ENCODE data around the gene FMN1.

The FMN1 gene

DNA sequence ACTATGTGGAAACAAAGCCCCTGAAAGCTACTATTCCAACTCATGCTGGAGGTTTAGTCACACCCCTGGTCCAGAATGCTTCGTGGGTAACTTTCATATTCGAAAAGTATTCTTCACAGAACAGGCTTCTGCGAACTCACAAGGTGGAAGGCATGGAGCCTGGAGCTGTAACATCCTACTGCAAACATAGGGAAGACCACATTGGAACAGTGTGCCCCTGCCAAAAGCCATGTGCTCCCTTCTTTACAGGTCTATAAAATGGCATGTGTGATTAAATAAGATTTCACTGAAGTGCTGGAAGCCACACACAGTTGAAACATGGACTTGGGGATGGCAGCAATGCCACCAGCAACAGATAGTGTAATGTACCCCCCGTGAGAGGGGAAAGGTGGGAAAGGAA is 370.8 kb downstream of the FMN1 start:
- 93 to 94% methylated on average over 4 of the region's 4 CpGs for WGBS, 2 experiments
- Histone ChIP-seq H3K4me3 (ENCODE audit: insufficient read depth, low read depth, low read length) (no peak overlapping the region), H3K9me3 (ENCODE audit: control insufficient read depth, low read length) (no peaks in the 10 kb centered on the region), H3K36me3 (ENCODE audit: control insufficient read depth, insufficient read depth, low read length) (no peaks in the 10 kb centered on the region), H3K4me1 (ENCODE audit: control insufficient read depth, insufficient read depth, low read length) (no peaks in the 10 kb centered on the region), H3K27me3 (ENCODE audit: control insufficient read depth, insufficient read depth, low read length, poor library complexity, severe bottlenecking) (no peaks in the 10 kb centered on the region), H3K27ac (ENCODE audit: insufficient read depth, low read depth, low read length, poor library complexity, severe bottlenecking) (no peak overlapping the region)

DNA sequence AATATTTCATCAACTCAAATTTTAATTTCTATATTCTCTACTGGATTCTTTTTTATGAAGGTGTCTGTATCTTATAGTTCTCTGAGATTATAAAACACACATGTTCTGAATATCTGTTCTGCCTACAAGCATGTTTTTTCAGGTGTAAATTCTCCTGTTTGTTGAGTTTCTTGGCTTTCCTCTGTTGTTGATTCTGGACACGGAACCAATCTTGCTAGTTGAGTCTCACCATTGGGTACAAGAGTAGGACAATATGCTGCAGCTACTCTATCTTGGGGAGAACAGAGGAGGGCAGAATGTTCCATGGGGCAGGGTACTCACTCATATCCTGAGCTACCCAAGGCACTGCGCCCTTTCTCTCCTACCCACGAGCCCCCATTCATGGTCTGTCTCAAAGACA is 371.8 kb downstream of the FMN1 start:
- no peaks in the 10 kb centered on the region for H3K9me3 ChIP-seq (ENCODE audit: control insufficient read depth, low read length)
- H3K4me3 ChIP-seq (ENCODE audit: insufficient read depth, low read depth, low read length) = no peak overlapping the region
- WGBS, 2 experiments = 86 to 93% methylated on average over 1 to 3 of the region's 3 CpGs
- no peaks in the 10 kb centered on the region for H3K27me3 ChIP-seq (ENCODE audit: control insufficient read depth, insufficient read depth, low read length, poor library complexity, severe bottlenecking)
- no peaks in the 10 kb centered on the region for H3K36me3 ChIP-seq (ENCODE audit: control insufficient read depth, insufficient read depth, low read length)
- H3K4me1 ChIP-seq (ENCODE audit: control insufficient read depth, insufficient read depth, low read length) = no peaks in the 10 kb centered on the region
- no peak overlapping the region for H3K27ac ChIP-seq (ENCODE audit: insufficient read depth, low read depth, low read length, poor library complexity, severe bottlenecking)

DNA sequence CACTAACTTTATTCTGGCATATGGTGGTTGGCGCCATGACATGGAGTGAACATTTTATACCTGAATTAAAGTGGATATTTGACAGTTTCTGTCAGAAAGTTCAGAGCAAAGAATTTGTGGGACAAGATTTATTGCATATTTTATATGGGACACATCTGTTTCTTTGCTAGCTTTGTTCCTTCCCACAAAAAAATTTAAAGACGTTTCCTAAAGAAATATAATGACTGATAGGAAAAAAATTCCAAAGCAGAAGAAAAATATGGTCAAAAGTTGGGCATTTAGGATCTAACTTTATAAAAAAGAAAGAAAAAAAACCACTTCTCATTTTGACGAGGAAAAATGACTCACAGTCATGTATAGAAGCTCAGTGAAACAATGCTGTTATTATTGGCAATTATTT is 375.1 kb downstream of the FMN1 start:
- 92 to 94% methylated on average over 1 of the region's 3 CpGs for WGBS, 2 experiments
- Histone ChIP-seq H3K27ac (ENCODE audit: insufficient read depth, low read depth, low read length, poor library complexity, severe bottlenecking) (no peak overlapping the region), H3K4me1 (ENCODE audit: control insufficient read depth, insufficient read depth, low read length) (no peaks in the 10 kb centered on the region), H3K27me3 (ENCODE audit: control insufficient read depth, insufficient read depth, low read length, poor library complexity, severe bottlenecking) (no peaks in the 10 kb centered on the region), H3K9me3 (ENCODE audit: control insufficient read depth, low read length) (no peaks in the 10 kb centered on the region), H3K4me3 (ENCODE audit: insufficient read depth, low read depth, low read length) (no peak overlapping the region), H3K36me3 (ENCODE audit: control insufficient read depth, insufficient read depth, low read length) (no peaks in the 10 kb centered on the region)

DNA sequence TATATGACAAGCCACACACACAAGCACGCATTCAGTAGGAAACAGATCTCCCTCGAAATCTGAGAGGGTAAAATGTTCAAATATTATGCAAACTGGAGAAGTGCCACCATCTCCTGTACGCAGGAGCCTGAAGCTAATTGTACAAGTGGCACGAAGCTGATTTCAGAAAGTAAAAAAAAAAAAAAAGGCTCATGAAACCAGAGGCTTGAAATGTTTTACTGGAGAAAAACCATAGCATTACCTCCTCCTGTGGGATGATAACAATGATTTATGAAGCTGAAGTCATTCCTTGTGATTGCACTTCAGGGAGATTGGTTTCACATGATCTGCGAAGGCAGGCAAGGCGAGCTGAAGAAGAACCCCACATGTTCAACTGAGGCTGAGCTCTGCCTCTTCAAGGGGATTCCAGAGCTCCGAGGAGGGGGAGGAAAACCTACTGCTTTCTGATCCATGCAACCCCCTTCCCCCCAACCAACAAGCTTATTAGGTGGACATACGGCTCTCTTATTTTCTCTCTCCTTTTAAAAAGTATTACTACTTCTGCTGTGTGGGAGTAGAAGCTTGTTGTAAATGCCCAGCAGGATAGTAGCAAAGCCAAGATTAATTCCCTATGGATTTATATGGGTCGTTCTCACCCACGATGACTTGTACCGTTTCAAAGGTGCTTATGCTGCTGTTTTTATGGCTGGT is 375.6 kb downstream of the FMN1 start:
- H3K4me1 ChIP-seq (ENCODE audit: control insufficient read depth, insufficient read depth, low read length) = no peaks in the 10 kb centered on the region
- H3K4me3 ChIP-seq (ENCODE audit: insufficient read depth, low read depth, low read length) = no peak overlapping the region
- H3K27ac ChIP-seq (ENCODE audit: insufficient read depth, low read depth, low read length, poor library complexity, severe bottlenecking) = no peak overlapping the region
- no peaks in the 10 kb centered on the region for H3K27me3 ChIP-seq (ENCODE audit: control insufficient read depth, insufficient read depth, low read length, poor library complexity, severe bottlenecking)
- WGBS, 2 experiments = 89 to 90% methylated on average over 10 of the region's 11 CpGs
- no peaks in the 10 kb centered on the region for H3K36me3 ChIP-seq (ENCODE audit: control insufficient read depth, insufficient read depth, low read length)
- no peaks in the 10 kb centered on the region for H3K9me3 ChIP-seq (ENCODE audit: control insufficient read depth, low read length)

DNA sequence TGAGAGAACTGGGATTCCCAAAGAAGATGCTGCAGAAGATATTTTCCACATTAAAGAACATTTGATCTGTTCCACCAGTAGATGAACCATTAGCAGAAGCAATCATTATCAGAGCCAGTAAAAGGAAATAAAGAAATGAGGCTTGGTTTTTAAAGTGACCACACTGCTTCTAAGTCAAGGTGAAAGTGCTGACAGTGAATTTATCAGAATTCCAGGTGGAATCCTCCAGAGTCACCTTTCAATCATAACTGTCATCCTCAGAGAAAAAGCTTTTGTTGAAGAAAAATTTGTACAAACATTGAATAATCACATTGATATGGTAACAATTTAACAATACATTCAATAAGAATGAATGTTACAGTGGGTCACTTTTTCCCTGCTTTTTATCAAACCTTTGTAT is 376.9 kb downstream of the FMN1 start:
- no peaks in the 10 kb centered on the region for H3K27me3 ChIP-seq (ENCODE audit: control insufficient read depth, insufficient read depth, low read length, poor library complexity, severe bottlenecking)
- no peaks in the 10 kb centered on the region for H3K36me3 ChIP-seq (ENCODE audit: control insufficient read depth, insufficient read depth, low read length)
- H3K27ac ChIP-seq (ENCODE audit: insufficient read depth, low read depth, low read length, poor library complexity, severe bottlenecking) = no peak overlapping the region
- H3K4me3 ChIP-seq (ENCODE audit: insufficient read depth, low read depth, low read length) = no peak overlapping the region
- no peaks in the 10 kb centered on the region for H3K4me1 ChIP-seq (ENCODE audit: control insufficient read depth, insufficient read depth, low read length)
- no peaks in the 10 kb centered on the region for H3K9me3 ChIP-seq (ENCODE audit: control insufficient read depth, low read length)

DNA sequence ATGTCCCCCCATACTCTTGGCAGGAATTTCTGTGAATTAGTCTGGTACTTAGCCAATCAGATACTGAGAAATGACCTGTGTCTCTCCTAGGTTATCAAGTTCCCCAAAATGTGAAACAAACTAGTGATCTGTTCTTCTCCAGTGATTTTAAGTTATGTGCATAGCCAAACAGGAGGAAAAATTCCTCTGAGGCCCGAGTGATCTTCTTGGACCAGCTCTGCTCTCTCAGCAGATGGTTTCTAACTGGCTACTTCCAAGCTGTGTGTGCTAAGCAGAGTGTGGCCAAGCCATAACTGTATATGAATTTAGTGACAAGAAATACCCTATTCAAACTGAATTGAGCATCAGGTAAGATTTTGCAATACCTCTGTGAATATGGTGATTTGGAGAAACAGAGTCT is 387.2 kb downstream of the FMN1 start:
- Histone ChIP-seq H3K27ac (ENCODE audit: insufficient read depth, low read depth, low read length, poor library complexity, severe bottlenecking) (no peak overlapping the region), H3K9me3 (ENCODE audit: control insufficient read depth, low read length) (no peaks in the 10 kb centered on the region), H3K4me1 (ENCODE audit: control insufficient read depth, insufficient read depth, low read length) (no peaks in the 10 kb centered on the region), H3K4me3 (ENCODE audit: insufficient read depth, low read depth, low read length) (no peak overlapping the region), H3K36me3 (ENCODE audit: control insufficient read depth, insufficient read depth, low read length) (no peaks in the 10 kb centered on the region), H3K27me3 (ENCODE audit: control insufficient read depth, insufficient read depth, low read length, poor library complexity, severe bottlenecking) (no peaks in the 10 kb centered on the region)
- WGBS, 2 experiments = 82 to 95% methylated on average over 1 of the region's 1 CpG

DNA sequence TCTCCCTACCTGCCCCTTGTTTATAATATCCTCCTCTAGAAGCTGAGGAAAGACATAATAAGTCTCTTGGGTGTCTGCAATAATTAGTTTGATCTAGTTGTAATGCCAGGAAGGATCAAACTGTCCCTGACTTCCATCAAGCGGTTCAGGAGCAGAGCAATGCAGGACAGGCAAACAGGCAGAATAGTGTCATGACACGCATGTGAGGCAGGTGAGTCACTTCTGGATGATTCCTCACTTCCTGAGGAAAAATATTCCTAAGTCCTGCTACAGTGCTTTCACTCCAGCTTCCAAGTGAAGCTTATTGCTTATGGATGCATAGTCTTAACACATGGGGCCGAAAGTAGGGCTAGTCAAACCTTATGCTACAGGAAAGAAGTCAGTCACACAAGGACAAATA is 390.9 kb downstream of the FMN1 start:
- Histone ChIP-seq H3K4me3 (ENCODE audit: insufficient read depth, low read depth, low read length) (no peak overlapping the region), H3K9me3 (ENCODE audit: control insufficient read depth, low read length) (no peaks in the 10 kb centered on the region), H3K36me3 (ENCODE audit: control insufficient read depth, insufficient read depth, low read length) (no peaks in the 10 kb centered on the region), H3K27me3 (ENCODE audit: control insufficient read depth, insufficient read depth, low read length, poor library complexity, severe bottlenecking) (no peaks in the 10 kb centered on the region), H3K4me1 (ENCODE audit: control insufficient read depth, insufficient read depth, low read length) (no peaks in the 10 kb centered on the region), H3K27ac (ENCODE audit: insufficient read depth, low read depth, low read length, poor library complexity, severe bottlenecking) (no peak overlapping the region)
- 93 to 96% methylated on average over 3 of the region's 3 CpGs for WGBS, 2 experiments

DNA sequence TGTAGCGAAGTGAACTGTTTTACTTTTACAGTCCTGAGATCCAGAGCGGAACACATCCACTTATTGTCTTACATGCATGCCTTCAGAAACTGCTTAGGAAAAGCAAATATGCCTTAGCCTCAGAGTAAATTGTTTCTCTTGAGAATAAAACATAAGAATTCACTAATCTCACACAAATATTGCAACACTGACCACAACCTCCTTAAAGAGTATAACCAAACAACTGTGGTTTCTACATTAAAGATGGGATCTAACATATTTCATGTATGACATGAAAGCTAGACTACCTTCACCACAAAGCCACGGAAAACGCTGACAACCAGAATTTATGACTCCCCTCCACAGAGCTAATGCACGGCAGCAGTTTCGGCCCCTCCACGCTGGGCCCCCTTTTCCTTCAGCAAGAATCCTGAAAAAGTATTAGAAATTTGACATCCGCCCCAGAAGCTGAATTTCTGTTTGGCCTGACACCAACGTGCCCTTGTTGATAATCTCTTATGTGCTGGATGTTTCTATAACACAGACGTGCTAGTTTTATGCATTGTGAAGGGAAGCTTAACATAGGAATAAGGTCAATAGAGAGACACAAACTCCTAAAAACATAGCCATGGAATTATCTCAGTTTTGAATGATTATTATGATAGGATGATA is 392.1 kb downstream of the FMN1 start:
- Histone ChIP-seq H3K27ac (ENCODE audit: insufficient read depth, low read depth, low read length, poor library complexity, severe bottlenecking) (no peak overlapping the region), H3K4me1 (ENCODE audit: control insufficient read depth, insufficient read depth, low read length) (no peaks in the 10 kb centered on the region), H3K27me3 (ENCODE audit: control insufficient read depth, insufficient read depth, low read length, poor library complexity, severe bottlenecking) (no peaks in the 10 kb centered on the region), H3K9me3 (ENCODE audit: control insufficient read depth, low read length) (no peaks in the 10 kb centered on the region), H3K36me3 (ENCODE audit: control insufficient read depth, insufficient read depth, low read length) (no peaks in the 10 kb centered on the region), H3K4me3 (ENCODE audit: insufficient read depth, low read depth, low read length) (no peak overlapping the region)
- WGBS, 2 experiments = 93 to 95% methylated on average over 10 of the region's 10 CpGs

DNA sequence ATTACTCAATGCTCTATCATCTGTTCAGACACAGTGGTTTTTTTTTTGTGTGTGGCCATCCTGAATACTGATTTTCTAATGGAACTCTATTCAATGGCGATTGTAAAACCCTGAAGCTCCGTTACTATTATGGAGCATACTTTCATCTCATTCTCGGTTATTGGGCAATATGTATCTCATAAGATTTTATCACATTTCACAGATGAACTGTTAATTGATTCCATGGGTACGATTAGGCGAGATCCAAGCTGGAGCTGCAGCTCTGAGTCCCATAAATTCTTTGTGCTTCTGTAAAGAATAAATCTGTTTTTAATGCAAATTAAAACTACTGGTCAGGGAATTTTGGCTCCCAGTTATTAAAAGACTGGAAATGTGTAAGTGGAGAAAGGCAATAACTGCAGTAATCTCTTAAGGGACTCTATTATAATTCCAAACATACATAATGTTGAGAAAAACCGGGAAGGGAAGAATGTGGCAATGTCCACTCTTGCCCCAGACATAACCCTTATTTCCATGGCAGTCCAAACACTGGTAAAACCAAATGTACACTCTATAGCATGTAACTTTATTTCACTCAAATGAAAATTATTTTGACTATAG is 394.5 kb downstream of the FMN1 start:
- H3K36me3 ChIP-seq (ENCODE audit: control insufficient read depth, insufficient read depth, low read length) = no peaks in the 10 kb centered on the region

DNA sequence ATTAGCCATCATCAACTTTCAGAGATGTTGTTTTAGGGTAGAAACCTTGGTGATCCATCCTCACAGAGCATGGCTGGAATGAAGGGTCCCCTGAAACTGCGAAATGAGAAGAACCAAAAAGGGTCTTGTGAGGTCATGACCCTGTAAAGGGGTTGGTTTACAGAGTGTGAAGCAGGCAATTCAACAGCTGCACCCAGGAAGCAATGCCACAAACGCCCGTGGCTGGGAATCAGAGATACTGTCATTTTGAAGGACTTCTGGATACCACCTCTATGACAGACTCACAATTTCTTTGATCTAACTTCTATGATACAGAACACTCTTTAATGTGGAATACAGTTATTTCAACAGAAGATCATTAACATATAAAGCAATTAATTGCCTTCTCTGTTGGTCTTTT is 397.7 kb downstream of the FMN1 start:
- Histone ChIP-seq H3K4me3 (ENCODE audit: insufficient read depth, low read depth, low read length) (no peak overlapping the region), H3K4me1 (ENCODE audit: control insufficient read depth, insufficient read depth, low read length) (peaks cover 3% of the 10 kb centered on the region), H3K27me3 (ENCODE audit: control insufficient read depth, insufficient read depth, low read length, poor library complexity, severe bottlenecking) (no peaks in the 10 kb centered on the region), H3K36me3 (ENCODE audit: control insufficient read depth, insufficient read depth, low read length) (no peaks in the 10 kb centered on the region), H3K27ac (ENCODE audit: insufficient read depth, low read depth, low read length, poor library complexity, severe bottlenecking) (no peak overlapping the region), H3K9me3 (ENCODE audit: control insufficient read depth, low read length) (no peaks in the 10 kb centered on the region)
- WGBS, 2 experiments = 68 to 79% methylated on average over 3 of the region's 3 CpGs

More for the DNA sequence above, 394.5 kb downstream of the FMN1 start:
- no peak overlapping the region for H3K4me3 ChIP-seq (ENCODE audit: insufficient read depth, low read depth, low read length)
- no peak overlapping the region for H3K27ac ChIP-seq (ENCODE audit: insufficient read depth, low read depth, low read length, poor library complexity, severe bottlenecking)
- peaks cover 3% of the 10 kb centered on the region for H3K4me1 ChIP-seq (ENCODE audit: control insufficient read depth, insufficient read depth, low read length)
- 91 to 95% methylated on average over 6 of the region's 6 CpGs for WGBS, 2 experiments
- H3K27me3 ChIP-seq (ENCODE audit: control insufficient read depth, insufficient read depth, low read length, poor library complexity, severe bottlenecking) = no peaks in the 10 kb centered on the region
- no peaks in the 10 kb centered on the region for H3K9me3 ChIP-seq (ENCODE audit: control insufficient read depth, low read length)
